Loucy (cell line): ENCODE data around the gene CTSW.
A peak's percentile ranks its signal among the peaks of the same experiment; 100 is the strongest.

Source experiments
- H2AFZ ChIP-seq: fragments of 200-600 bp; sonication (generic); 2 replicates; pipeline ENCODE4 v1.6.0; 2016; ENCODE audit warnings: antibody characterized with exemption, mild to moderate bottlenecking, low read length, moderate library complexity
- H3F3A ChIP-seq: fragments of 200-600 bp; 2 replicates; pipeline ENCODE4 v1.6.0; 2016; ENCODE audit warnings: antibody characterized with exemption, low read depth, mild to moderate bottlenecking
- H3K27me3 ChIP-seq: fragments of 200-600 bp; sonication (generic); 2 replicates; pipeline ENCODE4 v1.6.1; 2014; ENCODE audit warnings: low read length, mild to moderate bottlenecking; ENCODE audit not compliant: insufficient read depth, poor library complexity, severe bottlenecking
- H3K36me3 ChIP-seq: fragments of 200-600 bp; sonication (generic); 2 replicates; pipeline ENCODE4 v1.6.1; 2016; ENCODE audit warnings: low read length; ENCODE audit not compliant: insufficient read depth
- H3K4me1 ChIP-seq: fragments of 200-600 bp; sonication (generic); 2 replicates; pipeline ENCODE4 v1.5.1; 2014; ENCODE audit warnings: low read length, mild to moderate bottlenecking; ENCODE audit not compliant: insufficient read depth, poor library complexity, severe bottlenecking
- H3K4me2 ChIP-seq: fragments of 200-600 bp; sonication (generic); 2 replicates; pipeline ENCODE4 v1.6.0; 2014; ENCODE audit warnings: antibody characterized with exemption, low read length, low read depth, mild to moderate bottlenecking; ENCODE audit not compliant: poor library complexity, severe bottlenecking
- H3K4me3 ChIP-seq: fragments of 200-600 bp; sonication (generic); 2 replicates; pipeline ENCODE4 v1.5.1; 2014; ENCODE audit warnings: low read length, mild to moderate bottlenecking, mixed read lengths; ENCODE audit not compliant: poor library complexity, severe bottlenecking
- H3K79me2 ChIP-seq: fragments of 200-600 bp; sonication (generic); 2 replicates; pipeline ENCODE4 v1.6.1; 2014; ENCODE audit warnings: low read length; ENCODE audit not compliant: insufficient read depth
- H3K9ac ChIP-seq: fragments of 200-600 bp; sonication (generic); 2 replicates; pipeline ENCODE4 v1.6.0; 2014; ENCODE audit warnings: mild to moderate bottlenecking, low read depth, low read length, moderate library complexity; ENCODE audit not compliant: poor library complexity, severe bottlenecking
- H3K9me2 ChIP-seq: fragments of 200-600 bp; sonication (generic); replicated peaks from 2 replicates; pipeline ENCODE4 v1.6.1; 2016; ENCODE audit warnings: low read depth, low read length, mixed read lengths
- H3K9me3 ChIP-seq: fragments of 200-600 bp; sonication (generic); 2 replicates; pipeline ENCODE4 v1.6.1; 2014; ENCODE audit warnings: mild to moderate bottlenecking, antibody characterized with exemption, low read length, low read depth; ENCODE audit not compliant: insufficient read depth
- H4K20me1 ChIP-seq: fragments of 200-600 bp; sonication (generic); 2 replicates; pipeline ENCODE4 v1.6.0; 2014; ENCODE audit warnings: antibody characterized with exemption, low read length, mild to moderate bottlenecking; ENCODE audit not compliant: insufficient read depth, poor library complexity, severe bottlenecking
- EZH2phosphoT487 ChIP-seq: fragments of 200-600 bp; IDR thresholded peaks from 2 replicates; pipeline ENCODE4 v1.6.1; 2018; ENCODE audit warnings: antibody characterized with exemption, mild to moderate bottlenecking, moderate library complexity, borderline replicate concordance
- TF ChIP-seq, protein P1 (sequence below): fragments of 200-600 bp; sonication (generic); conservative IDR thresholded peaks from 2 replicates; pipeline ENCODE4 v1.5.1; 2014; ENCODE audit warnings: mild to moderate bottlenecking, antibody characterized with exemption, low read length

The CTSW gene

DNA sequence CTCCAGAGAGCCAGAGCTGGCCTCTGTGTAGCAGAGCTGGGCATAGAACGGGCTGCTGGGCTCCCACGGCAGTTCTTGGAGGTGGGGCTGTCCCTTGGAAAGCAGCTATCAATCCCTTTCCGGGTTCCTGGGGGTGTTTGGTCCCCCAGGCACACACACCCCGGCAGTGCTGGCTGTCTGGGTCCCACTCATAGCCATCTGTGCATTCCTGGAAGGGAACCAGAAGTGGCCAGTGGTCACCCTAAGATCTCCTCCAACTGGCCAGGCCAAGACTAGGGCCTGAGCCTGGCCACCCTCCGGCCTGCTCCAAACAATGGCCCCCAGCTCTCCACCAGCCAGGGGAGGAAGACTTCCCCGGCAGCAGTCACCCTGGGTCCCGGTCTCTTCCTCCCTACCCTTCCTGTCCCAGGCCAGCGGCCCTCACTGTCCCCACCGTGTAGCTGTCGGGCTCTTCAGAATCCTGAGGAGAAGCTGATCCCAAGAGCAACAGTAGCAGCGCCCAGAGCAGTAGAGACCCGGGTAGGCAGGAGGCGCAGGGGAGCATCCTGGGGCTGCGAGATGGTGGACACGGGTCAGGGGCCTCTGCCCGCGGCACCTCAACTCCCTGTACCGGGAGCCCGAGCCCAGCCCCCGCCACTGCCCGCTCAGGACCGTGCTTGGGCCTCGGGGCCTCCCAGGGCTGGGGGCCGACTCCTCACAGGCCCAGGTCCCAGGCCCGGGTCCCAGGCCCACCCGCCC is 7.7 kb upstream of the CTSW start:
- Histone ChIP-seq H3K9me2 (no peaks in the 10 kb centered on the region), H3K27me3 (no peaks in the 10 kb centered on the region), H4K20me1 (peaks cover 4% of the 10 kb centered on the region), H3F3A (no peaks in the 10 kb centered on the region), H3K4me1 (peaks cover 34% of the 10 kb centered on the region), H3K4me2 (no peak overlapping the region), H3K4me3 (no peak overlapping the region), H3K9ac (no peak overlapping the region), H2AFZ (no peak overlapping the region), H3K36me3 (no peaks in the 10 kb centered on the region; the same call in 1 of the 2 replicates), H3K79me2 (no peaks in the 10 kb centered on the region), H3K9me3 (no peaks in the 10 kb centered on the region)
- no peak for TF ChIP-seq EZH2phosphoT487
- TF ChIP-seq, protein P1, sequence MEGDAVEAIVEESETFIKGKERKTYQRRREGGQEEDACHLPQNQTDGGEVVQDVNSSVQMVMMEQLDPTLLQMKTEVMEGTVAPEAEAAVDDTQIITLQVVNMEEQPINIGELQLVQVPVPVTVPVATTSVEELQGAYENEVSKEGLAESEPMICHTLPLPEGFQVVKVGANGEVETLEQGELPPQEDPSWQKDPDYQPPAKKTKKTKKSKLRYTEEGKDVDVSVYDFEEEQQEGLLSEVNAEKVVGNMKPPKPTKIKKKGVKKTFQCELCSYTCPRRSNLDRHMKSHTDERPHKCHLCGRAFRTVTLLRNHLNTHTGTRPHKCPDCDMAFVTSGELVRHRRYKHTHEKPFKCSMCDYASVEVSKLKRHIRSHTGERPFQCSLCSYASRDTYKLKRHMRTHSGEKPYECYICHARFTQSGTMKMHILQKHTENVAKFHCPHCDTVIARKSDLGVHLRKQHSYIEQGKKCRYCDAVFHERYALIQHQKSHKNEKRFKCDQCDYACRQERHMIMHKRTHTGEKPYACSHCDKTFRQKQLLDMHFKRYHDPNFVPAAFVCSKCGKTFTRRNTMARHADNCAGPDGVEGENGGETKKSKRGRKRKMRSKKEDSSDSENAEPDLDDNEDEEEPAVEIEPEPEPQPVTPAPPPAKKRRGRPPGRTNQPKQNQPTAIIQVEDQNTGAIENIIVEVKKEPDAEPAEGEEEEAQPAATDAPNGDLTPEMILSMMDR: no peak

DNA sequence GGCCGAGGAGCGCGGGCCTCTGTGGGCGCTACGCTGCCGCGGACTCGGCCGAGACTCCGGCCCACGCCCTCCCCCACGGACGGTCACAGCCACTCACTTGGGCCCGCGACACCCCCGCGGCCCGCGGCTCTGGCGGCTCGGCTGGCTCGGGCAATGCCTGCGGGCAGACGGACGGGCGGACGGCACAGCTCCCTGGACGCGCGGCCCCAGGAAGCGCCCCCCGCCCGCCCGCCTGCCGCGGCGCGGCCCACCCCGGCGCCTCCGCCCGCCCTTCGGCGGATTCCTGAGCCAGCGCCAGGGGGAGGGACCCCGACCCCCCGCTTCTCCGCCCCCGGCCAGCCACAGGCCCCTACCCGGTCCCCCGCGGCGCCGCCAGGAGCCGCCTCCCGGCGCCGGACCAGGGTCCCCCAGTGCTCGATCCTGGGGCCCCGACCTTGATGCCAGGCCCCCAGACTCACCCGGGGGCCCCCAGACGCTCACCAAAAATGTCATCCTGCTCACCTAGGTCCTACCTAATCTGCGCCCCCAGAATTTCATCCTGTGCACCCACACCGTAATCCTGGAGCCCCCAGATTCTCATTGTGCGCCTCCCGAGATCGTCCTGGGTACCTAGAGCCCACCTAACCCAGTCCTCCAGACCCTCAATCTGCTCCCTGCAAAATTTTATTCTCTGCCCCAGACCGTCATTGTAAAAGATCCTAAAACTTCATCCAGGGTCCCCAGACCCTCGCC is 6.9 kb upstream of the CTSW start, which contains the start of gene EFEMP2:
EFEMP2 (minus strand) TSS at position 215 of the 732 bp plus-strand sequence. CDS start 446 bp downstream, outside the sequence.
- TF ChIP-seq EZH2phosphoT487: no peak
- TF ChIP-seq, protein P1: no peak

DNA sequence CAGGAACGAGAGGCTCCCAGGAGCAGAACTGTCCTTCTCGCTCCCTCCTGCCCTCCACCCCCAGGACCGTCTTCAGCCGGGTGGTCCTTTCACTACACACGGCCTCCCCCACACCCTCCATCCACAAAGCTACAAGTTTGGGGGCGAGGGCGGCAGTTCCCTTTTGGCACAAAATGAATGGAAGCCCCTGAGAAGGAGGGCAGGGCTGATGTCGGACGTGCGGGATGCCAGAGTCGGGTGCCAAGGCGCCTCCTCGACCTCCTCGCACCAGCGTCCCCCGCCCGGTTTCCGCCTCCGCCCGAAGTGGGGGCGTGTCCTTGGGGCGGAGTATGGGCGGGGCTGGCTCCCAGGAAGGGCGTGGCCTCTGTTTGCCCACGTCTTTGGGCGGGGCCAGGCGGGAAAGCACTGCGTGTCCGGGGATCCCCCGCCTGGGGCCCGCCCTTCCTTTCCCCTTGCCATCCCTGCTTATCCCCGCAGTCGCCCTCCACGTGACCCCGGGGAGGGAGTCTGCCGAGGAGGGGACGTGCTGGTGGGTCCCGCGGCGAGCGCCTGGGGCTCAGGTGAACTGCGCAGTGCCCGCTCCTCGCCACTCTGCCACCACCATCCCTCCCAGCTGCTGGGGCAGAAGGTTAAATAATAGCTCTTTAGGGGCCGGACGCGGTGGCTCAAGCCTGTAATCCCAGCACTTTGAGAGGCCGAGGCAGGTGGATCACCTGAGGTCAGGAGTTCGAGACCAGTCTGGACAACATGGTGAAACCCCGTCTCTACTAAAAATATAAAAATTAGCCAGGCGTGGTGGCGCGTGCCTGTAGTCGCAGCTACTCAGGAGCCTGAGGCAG is 6.1 kb upstream of the CTSW start:
- H3K9me3 ChIP-seq: no peaks in the 10 kb centered on the region
- no peak for TF ChIP-seq EZH2phosphoT487
- TF ChIP-seq, protein P1: no peak
- H4K20me1 ChIP-seq: no peaks in the 10 kb centered on the region
- peak overlapping the region; percentile 85 for H3K4me2 ChIP-seq
- H3K79me2 ChIP-seq: no peaks in the 10 kb centered on the region
- peak overlapping the region; percentile 73 for H3K9ac ChIP-seq
- no peaks in the 10 kb centered on the region for H3F3A ChIP-seq
- no peaks in the 10 kb centered on the region for H3K9me2 ChIP-seq
- peaks cover 34% of the 10 kb centered on the region for H3K4me1 ChIP-seq
- peak overlapping the region; percentile 93 for H2AFZ ChIP-seq
- peak overlapping the region; percentile 75 for H3K4me3 ChIP-seq
- H3K27me3 ChIP-seq: no peaks in the 10 kb centered on the region
- H3K36me3 ChIP-seq: no peaks in the 10 kb centered on the region

More for the DNA sequence above, 6.9 kb upstream of the CTSW start, which contains the start of gene EFEMP2:
- H3K9me3 ChIP-seq: no peaks in the 10 kb centered on the region
- no peaks in the 10 kb centered on the region for H3K36me3 ChIP-seq
- no peaks in the 10 kb centered on the region for H3K79me2 ChIP-seq
- peak within 1 kb of the TSS; percentile 93 for H2AFZ ChIP-seq
- H3K4me2 ChIP-seq: peak within 1 kb of the TSS; percentile 85
- no peaks in the 10 kb centered on the region for H3K9me2 ChIP-seq
- H3K27me3 ChIP-seq: no peaks in the 10 kb centered on the region
- no peaks in the 10 kb centered on the region for H3F3A ChIP-seq
- peaks cover 34% of the 10 kb centered on the region for H3K4me1 ChIP-seq
- H3K4me3 ChIP-seq: peak within 1 kb of the TSS; percentile 75
- H3K9ac ChIP-seq: peak within 1 kb of the TSS; percentile 73
- no peaks in the 10 kb centered on the region for H4K20me1 ChIP-seq
